Measurements from ENCODE around the gene ATL3. TPM values are rescaled to one million over a fixed set of nuclear protein-coding genes. Genes with fewer than 3 reads are reported as not detected.
A peak's percentile ranks its signal among the peaks of the same experiment; 100 is the strongest.
"Not testable (repeated sequence)": the region's sequence is repeated elsewhere in the genome, so short reads cannot be mapped to it uniquely, and the experiment has no call there.

ATL3 gene
- 104 and 119 TPM in 2 replicates for total RNA-seq (2014; rRNA removed)
- polyA plus RNA-seq (2012), result 25.9 TPM

GRCh38 chr11:63671322-63672155, at the start of gene ATL3:
Gene ATL3, minus strand, starts transcription at chr11:63671376. Its CDS starts 41 bp downstream, at chr11:63671335.
- DNase-seq (ENCODE audit: low read depth), result peak; percentile 93

- DNase-seq (ENCODE audit: low read depth), result no peak
These were observed 49.4 kb upstream of the ATL3 start for GRCh38 chr11:63720611-63721010.

- peak; percentile 12 for DNase-seq (ENCODE audit: low read depth)
These were observed 48.8 kb upstream of the ATL3 start for GRCh38 chr11:63719987-63720386.

GRCh38 chr11:63719001-63719400, 47.8 kb upstream of the ATL3 start:
- no peak for DNase-seq (ENCODE audit: low read depth)

GRCh38 chr11:63716046-63716445, 44.9 kb upstream of the ATL3 start:
- no peak for DNase-seq (ENCODE audit: low read depth)

- DNase-seq (ENCODE audit: low read depth), result no peak
These were observed 42.6 kb upstream of the ATL3 start for GRCh38 chr11:63713766-63714165.

- no peak for DNase-seq (ENCODE audit: low read depth)
These were observed 40.7 kb upstream of the ATL3 start for GRCh38 chr11:63711838-63712237.

GRCh38 chr11:63710476-63711217, 39.5 kb upstream of the ATL3 start:
- DNase-seq (ENCODE audit: low read depth), result peak; percentile 28

GRCh38 chr11:63709336-63709884, 38.2 kb upstream of the ATL3 start:
- no peak for DNase-seq (ENCODE audit: low read depth)

GRCh38 chr11:63708764-63709163, 37.6 kb upstream of the ATL3 start:
- DNase-seq (ENCODE audit: low read depth), result no peak

GRCh38 chr11:63705526-63705925, 34.4 kb upstream of the ATL3 start:
- no peak for DNase-seq (ENCODE audit: low read depth)

GRCh38 chr11:63699896-63700295, 28.7 kb upstream of the ATL3 start:
- DNase-seq (ENCODE audit: low read depth), result no peak

GRCh38 chr11:63698976-63699733, 28.0 kb upstream of the ATL3 start:
- no peak for DNase-seq (ENCODE audit: low read depth)

GRCh38 chr11:63694596-63694995, 23.4 kb upstream of the ATL3 start:
- DNase-seq (ENCODE audit: low read depth), result no peak

GRCh38 chr11:63687845-63688244, 16.7 kb upstream of the ATL3 start:
- no peak for DNase-seq (ENCODE audit: low read depth)

- no peak for DNase-seq (ENCODE audit: low read depth)
These were observed 15.8 kb upstream of the ATL3 start for GRCh38 chr11:63686926-63687325.

GRCh38 chr11:63685158-63685721, 14.1 kb upstream of the ATL3 start:
- not testable (repeated sequence) for DNase-seq (ENCODE audit: low read depth)

GRCh38 chr11:63683133-63683991, 12.2 kb upstream of the ATL3 start:
- peak; percentile 9 for DNase-seq (ENCODE audit: low read depth)

GRCh38 chr11:63682066-63683021, 11.2 kb upstream of the ATL3 start:
- peak; percentile 19 for DNase-seq (ENCODE audit: low read depth)

Measured in LHCN-M2 (cell line).